Immature natural killer cell (primary cell): Measurements from ENCODE around the gene DNAJC1. TPM values are rescaled to one million over a fixed set of nuclear protein-coding genes. Genes with fewer than 3 reads are reported as not detected.

Source experiments
- polyA plus RNA-seq, 3 donors: library from polyadenylated mRNA; unstranded; fragments of 300-500 nt; fragmentation: Illumina TruSeq; gene quantifications; one replicate each; pipeline ENCODE4 v1.2.3, GENCODE V29; 2021

DNAJC1 gene
- polyA plus RNA-seq, 3 donors from 2014 or later, result 25.6 to 69.3 (median 67.4) TPM

Other genes starting within 250 kb of the DNAJC1 start
- not detected for gene EBLN1, start 214.3 kb upstream of the DNAJC1 start, polyA plus RNA-seq